Esophagus squamous epithelium (tissue), 5 donors: ENCODE results near the gene MCRS1. TPM values are rescaled to one million over a fixed set of nuclear protein-coding genes. Genes with fewer than 3 reads are reported as not detected.

ENCODE experiments used
- DNase-seq: peaks from one replicate; lab custom pipeline; 2025; lab: John Stamatoyannopoulos, UW
- H3K27ac ChIP-seq, 4 donors: fragments of 200-600 bp; sonication (generic); one replicate each; pipeline ENCODE4 v1.5.1; 2016 to 2019; ENCODE audit warnings: mild to moderate bottlenecking in 1 of 4
- H3K27me3 ChIP-seq, 4 donors: fragments of 200-600 bp; sonication (generic); 1 replicate in 3 of 4; 2 replicates in 1 of 4; pipeline versions ENCODE4 v1.5.1 to v1.6.0; 2017 to 2021; ENCODE audit warnings: antibody characterized with exemption in 1 of 4
- H3K36me3 ChIP-seq, 3 donors: fragments of 200-600 bp; sonication (generic); one replicate each; pipeline ENCODE4 v1.5.1; 2016 to 2019
- H3K4me1 ChIP-seq, 3 donors: fragments of 200-600 bp; sonication (generic); one replicate each; pipeline ENCODE4 v1.5.1; 2017 to 2019
- H3K4me3 ChIP-seq, 4 donors: fragments of 200-600 bp; sonication (generic); 1 replicate in 3 of 4; 2 replicates in 1 of 4; pipeline ENCODE4 v1.5.1; 2016 to 2019; ENCODE audit warnings: mild to moderate bottlenecking in 2 of 4, moderate library complexity in 1 of 4
- H3K9me3 ChIP-seq, 3 donors: fragments of 200-600 bp; sonication (generic); one replicate each; pipeline ENCODE4 v1.5.1; 2016 to 2019
- POLR2A ChIP-seq, 4 donors: fragments of 450-650 bp; IDR thresholded peaks; one replicate each; pipeline ENCODE4 v1.6.1; 2017; ENCODE audit warnings: antibody characterized with exemption in 4 of 4, mild to moderate bottlenecking in 4 of 4, moderate library complexity in 3 of 4
- WGBS, 2 donors: methylation state at CpG; one replicate each; pipeline ENCODE4 v1.1.5; 2018; 5-methylcytosine and 5-hydroxymethylcytosine counted together
- intact Hi-C: fragments of 100-400 bp; cut with DNase I; formaldehyde crosslinking; loops from one replicate; pipeline ENCODE4 v1.15.0; 2022
- total RNA-seq, 4 donors: library from RNA; depleted of rRNA; stranded (reverse); fragments of >200 nt; gene quantifications; one replicate each; pipeline ENCODE4 v1.1.0, GENCODE V29; 2016
- TF ChIP-seq, protein P1 (sequence below), 6 experiments: fragments of 450-650 bp in 4 of 6; fragments of 200-600 bp in 2 of 6; sonication (generic) in 2 of 6; IDR thresholded peaks; one replicate each; pipeline ENCODE4 v1.5.1; 2016 to 2019; ENCODE audit warnings: antibody characterized with exemption in 6 of 6, mild to moderate bottlenecking in 4 of 6, moderate library complexity in 4 of 6
- donor health status: DM: yes; HTN: yes; CAD: no.

Gene MCRS1
- total RNA-seq, 4 donors from 2014 or later: 38.8 to 54.2 (median 45.0) TPM

DNA sequence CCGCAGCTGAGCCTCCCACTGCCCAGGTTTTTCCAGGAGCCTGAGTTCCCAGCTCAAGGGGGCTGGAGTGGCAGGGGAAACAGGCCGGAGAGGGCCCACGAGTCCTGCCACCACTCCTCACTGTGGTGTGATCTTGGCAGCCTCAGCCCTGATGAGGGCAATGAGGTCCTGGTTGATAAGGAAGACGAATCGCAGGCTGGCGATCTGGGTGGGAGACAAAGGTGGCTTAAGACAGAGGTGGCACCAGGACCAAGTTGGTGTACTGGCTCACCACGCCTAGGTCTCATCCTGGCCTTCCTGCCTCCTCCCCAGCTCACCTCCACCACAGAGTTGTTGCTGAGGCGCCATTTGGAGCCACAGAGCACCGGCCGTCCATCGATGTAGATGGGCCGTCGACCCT is 9.4 kb downstream of the MCRS1 start:
- H3K36me3 ChIP-seq: peaks cover 24 to 80% (median 42%) of the 10 kb centered on the region in 3 donors
- intact Hi-C loops: no loop called here
- WGBS, 2 donors: 70 to 95% methylated on average over 2 to 12 of the region's 13 CpGs
- H3K4me1 ChIP-seq: peaks cover 0 to 6% (median 0%) of the 10 kb centered on the region in 3 donors
- H3K27ac ChIP-seq: no peak overlapping the region
- no peak overlapping the region for H3K4me3 ChIP-seq
- DNase-seq: no peak
- H3K9me3 ChIP-seq: no peaks in the 10 kb centered on the region
- no peaks in the 10 kb centered on the region for H3K27me3 ChIP-seq
- no peak for TF ChIP-seq POLR2A (IDR thresholded peaks at IDR 0.05)
- TF ChIP-seq, protein P1, sequence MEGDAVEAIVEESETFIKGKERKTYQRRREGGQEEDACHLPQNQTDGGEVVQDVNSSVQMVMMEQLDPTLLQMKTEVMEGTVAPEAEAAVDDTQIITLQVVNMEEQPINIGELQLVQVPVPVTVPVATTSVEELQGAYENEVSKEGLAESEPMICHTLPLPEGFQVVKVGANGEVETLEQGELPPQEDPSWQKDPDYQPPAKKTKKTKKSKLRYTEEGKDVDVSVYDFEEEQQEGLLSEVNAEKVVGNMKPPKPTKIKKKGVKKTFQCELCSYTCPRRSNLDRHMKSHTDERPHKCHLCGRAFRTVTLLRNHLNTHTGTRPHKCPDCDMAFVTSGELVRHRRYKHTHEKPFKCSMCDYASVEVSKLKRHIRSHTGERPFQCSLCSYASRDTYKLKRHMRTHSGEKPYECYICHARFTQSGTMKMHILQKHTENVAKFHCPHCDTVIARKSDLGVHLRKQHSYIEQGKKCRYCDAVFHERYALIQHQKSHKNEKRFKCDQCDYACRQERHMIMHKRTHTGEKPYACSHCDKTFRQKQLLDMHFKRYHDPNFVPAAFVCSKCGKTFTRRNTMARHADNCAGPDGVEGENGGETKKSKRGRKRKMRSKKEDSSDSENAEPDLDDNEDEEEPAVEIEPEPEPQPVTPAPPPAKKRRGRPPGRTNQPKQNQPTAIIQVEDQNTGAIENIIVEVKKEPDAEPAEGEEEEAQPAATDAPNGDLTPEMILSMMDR (IDR thresholded peaks at IDR 0.05): no peak

GRCh38 chr12:49557917-49558215 is 10.1 kb downstream of the MCRS1 start:
- no peak overlapping the region for H3K27ac ChIP-seq
- no peaks in the 10 kb centered on the region for H3K4me1 ChIP-seq
- no peaks in the 10 kb centered on the region for H3K9me3 ChIP-seq
- WGBS, 2 donors: 58 to 80% methylated on average over 1 to 3 of the region's 7 CpGs
- H3K4me3 ChIP-seq: no peak overlapping the region
- DNase-seq: no peak
- no peak for TF ChIP-seq POLR2A (IDR thresholded peaks at IDR 0.05)
- TF ChIP-seq, protein P1 (IDR thresholded peaks at IDR 0.05): peak in 1 of 6 experiments; percentile 24
- peaks cover 17 to 74% (median 39%) of the 10 kb centered on the region in 3 donors for H3K36me3 ChIP-seq
- no peaks in the 10 kb centered on the region for H3K27me3 ChIP-seq
- intact Hi-C loops: no loop called here

- no peak for TF ChIP-seq POLR2A (IDR thresholded peaks at IDR 0.05)
- TF ChIP-seq, protein P1 (IDR thresholded peaks at IDR 0.05): no peak
- Histone ChIP-seq H3K36me3 (peaks cover 15 to 68% (median 34%) of the 10 kb centered on the region in 3 donors), H3K27ac (no peak overlapping the region), H3K9me3 (no peaks in the 10 kb centered on the region), H3K4me1 (peaks cover 0 to 2% (median 0%) of the 10 kb centered on the region in 3 donors), H3K27me3 (no peaks in the 10 kb centered on the region), H3K4me3 (no peak overlapping the region)
- intact Hi-C loops: no loop called here
- DNase-seq: no peak
- 80 to 91% methylated on average over 3 to 6 of the region's 18 CpGs for WGBS, 2 donors
These were observed 10.6 kb downstream of the MCRS1 start for GRCh38 chr12:49557187-49557916.

- Histone ChIP-seq H3K27me3 (no peaks in the 10 kb centered on the region), H3K4me3 (no peak overlapping the region), H3K36me3 (peaks cover 11 to 61% (median 26%) of the 10 kb centered on the region in 3 donors), H3K4me1 (peaks cover 2 to 10% (median 3%) of the 10 kb centered on the region in 3 donors), H3K27ac (no peak overlapping the region), H3K9me3 (no peaks in the 10 kb centered on the region)
- WGBS, 2 donors: 85% methylated on average over 7 of the region's 12 CpGs; no CpG with 5 or more reads in 1 of the 2 donors
- intact Hi-C loops: no loop called here
- DNase-seq: no peak
- no peak for TF ChIP-seq POLR2A (IDR thresholded peaks at IDR 0.05)
- TF ChIP-seq, protein P1 (IDR thresholded peaks at IDR 0.05): no peak
These were observed 11.4 kb downstream of the MCRS1 start for GRCh38 chr12:49556391-49557186.
